ENCODE data around the gene CD274.
"Not testable (repeated sequence)": the region's sequence is repeated elsewhere in the genome, so short reads cannot be mapped to it uniquely, and the experiment has no call there.

CD274 gene

DNA sequence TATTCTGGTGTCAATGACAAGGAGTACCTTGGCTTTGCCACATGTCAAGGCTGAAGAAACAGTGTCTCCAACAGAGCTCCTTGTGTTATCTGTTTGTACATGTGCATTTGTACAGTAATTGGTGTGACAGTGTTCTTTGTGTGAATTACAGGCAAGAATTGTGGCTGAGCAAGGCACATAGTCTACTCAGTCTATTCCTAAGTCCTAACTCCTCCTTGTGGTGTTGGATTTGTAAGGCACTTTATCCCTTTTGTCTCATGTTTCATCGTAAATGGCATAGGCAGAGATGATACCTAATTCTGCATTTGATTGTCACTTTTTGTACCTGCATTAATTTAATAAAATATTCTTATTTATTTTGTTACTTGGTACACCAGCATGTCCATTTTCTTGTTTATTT lies 19.8 kb downstream of the CD274 start:
- no peak for DNase-seq

DNA sequence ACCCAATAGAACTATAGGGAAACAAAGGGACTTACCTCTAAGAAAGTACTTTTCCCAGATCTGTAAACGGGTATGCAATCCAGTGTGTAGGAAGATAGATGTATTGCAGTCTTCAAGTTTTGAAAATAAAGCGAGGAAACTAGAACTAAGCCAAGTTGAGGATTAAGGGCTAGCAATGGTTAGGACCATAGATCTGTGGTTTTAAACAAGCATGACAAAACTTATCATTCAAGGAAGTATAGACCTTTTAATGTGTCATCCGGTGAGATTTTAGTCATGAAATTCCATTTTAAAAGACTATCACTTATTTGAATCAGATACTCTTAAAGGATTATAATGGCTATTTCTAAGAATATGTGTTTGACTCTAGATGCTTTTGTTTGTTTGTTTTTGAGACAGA lies 20.5 kb downstream of the CD274 start:
- DNase-seq, result no peak

DNA sequence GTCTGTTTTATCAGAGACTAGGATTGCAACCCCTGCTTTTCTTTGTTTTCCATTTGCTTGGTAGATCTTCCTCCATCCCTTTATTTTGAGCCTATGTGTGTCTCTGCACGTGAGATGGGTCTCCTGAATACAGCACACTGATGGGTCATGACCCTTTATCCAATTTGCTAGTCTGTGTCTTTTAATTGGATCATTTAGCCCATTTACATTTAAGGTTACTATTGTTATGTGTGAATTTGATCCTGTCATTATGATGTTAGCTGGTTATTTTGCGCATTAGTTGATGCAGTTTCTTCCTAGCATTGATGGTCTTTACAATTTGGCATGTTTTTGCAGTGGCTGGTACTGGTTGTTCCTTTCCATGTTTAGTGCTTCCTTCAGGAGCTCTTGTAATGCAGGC lies 25.3 kb downstream of the CD274 start:
- not testable (repeated sequence) for DNase-seq

DNA sequence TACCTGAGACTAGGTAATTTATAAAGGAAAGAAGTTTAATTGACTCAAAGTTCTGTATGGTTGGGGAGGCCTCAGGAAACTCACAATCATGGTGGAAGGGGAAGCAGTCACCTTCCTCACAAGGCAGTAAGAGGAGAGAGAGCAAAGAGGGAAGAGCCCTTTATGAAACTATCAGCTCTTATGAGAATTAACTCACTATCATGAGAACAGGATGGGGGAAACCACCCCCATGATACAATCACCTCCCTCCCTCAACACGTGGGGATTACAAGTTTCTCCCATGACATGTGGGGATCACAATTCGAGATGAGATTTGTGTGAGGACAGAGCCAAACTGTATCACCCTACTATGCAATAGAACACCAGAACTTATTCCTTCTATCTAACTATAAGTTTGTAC lies 27.9 kb downstream of the CD274 start:
- no peak for DNase-seq

DNA sequence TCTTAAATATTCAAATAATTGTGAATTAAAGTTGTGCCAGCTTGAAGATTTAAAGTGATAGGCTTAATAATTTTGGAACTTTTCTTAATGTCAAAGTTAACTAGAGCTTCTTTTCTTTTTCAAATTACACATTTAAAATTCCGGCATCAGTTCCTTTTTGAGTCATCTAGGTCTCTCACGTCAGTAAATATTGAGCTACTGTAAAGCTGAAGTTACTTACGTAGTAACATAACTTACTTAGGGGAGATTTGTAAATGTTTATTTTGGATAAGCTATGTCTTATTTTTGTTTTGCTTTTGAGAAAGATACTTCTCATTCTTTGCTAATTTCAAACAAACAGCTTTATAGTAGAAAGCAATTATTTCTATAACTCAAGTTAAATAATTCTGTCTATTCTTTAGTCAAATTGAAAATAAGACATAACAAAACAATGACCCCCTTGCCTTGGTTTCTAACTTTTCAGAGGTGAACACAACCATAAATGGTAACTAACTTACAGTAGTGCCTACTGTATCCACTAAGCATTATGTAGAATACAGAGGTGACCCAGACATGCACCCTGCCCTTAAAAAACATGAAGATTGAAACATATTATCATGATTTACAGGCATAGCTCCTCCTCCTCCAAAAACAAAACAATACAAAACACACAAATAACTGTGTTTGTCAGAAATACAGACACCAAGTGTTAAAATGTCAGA lies 29.8 kb downstream of the CD274 start:
- DNase-seq, result no peak

DNA sequence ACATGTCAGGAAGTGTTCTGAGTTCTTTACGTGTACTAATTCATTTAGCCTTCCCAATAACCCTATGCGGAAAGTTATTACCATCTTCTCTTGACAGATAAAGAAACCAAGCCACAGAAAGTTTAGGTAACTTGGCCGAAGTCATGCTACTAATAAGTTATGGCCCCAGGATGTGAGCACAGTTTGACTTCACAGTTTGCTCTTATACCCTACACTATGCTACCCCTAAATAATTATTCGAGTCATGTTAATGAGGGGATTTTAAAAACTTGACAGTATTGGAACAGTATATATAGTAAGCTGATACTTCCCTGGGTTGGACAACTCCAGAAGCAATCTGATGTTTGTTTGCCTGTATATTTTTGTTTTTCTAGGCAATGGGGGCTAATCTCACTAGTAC lies 30.6 kb downstream of the CD274 start:
- no peak for DNase-seq

DNA sequence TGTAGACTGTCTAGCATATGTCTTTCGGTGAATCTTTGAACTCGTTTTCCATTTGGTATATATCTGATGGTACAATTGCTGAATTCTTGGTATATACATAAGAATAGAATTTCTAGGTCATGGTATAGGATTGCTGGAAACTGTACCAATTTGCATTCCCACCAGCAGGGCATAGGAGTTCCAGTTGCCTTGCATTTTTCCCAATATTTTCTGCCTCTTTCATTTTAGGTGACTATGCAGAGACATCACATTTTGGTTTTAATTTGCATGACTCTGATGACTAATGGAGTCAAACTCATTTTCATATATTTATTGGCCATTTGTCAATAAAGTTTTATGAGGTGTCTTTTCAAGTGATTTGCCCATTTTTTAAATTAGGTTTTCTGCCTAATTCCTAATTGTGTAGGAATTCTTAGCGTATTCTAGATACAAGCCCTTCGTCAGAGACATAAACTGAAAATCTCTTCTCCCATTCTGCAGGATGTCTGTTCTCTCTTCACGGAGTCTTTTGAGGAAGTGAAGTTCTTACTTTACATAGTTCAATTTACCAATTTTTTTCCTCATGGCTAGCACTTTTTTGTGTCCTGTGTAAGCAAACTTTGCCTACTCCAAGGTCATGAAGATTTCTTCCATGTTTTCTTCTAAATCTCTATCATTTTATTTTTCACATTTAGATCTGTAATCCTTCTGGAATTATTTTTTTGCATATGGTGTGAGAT lies 31.1 kb downstream of the CD274 start:
- no peak for DNase-seq

DNA sequence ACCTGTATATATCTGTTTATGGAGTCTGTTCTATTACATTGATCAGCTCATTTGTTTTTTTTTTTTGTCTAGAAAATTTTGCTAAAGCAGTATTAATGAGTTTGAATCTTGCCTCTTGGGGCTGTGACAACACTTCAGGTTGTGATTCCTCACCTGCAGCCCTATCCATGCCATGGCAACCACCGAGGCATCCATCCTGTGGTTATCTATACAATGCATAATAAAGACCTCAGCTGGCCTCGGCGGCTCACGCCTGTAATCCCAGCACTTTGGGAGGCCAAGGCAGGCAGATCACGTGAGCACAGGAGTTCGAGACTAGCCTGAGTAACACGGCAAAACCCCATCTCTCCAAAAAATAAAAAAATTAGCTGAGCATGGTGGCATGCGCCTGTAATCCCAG lies 31.9 kb downstream of the CD274 start:
- DNase-seq, result no peak

DNA sequence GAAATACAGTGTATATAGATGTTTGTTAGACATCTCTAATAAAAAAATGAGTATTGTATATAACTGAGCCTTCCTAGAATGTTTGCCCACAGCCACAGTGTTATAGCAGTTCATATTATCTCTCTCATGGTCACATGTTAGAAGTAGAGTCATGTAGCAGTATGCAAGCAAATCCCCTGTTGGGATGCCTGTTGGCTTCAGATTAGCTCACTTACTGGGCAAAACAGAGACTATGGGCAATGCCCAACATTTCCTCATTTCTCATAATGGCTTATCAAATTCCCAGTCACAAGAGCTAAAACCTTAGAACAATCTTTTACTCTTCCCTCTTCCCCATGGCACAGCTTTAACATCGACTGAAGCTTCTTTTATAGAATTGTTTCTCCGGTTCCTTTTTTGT lies 33.0 kb downstream of the CD274 start:
- DNase-seq, result no peak

DNA sequence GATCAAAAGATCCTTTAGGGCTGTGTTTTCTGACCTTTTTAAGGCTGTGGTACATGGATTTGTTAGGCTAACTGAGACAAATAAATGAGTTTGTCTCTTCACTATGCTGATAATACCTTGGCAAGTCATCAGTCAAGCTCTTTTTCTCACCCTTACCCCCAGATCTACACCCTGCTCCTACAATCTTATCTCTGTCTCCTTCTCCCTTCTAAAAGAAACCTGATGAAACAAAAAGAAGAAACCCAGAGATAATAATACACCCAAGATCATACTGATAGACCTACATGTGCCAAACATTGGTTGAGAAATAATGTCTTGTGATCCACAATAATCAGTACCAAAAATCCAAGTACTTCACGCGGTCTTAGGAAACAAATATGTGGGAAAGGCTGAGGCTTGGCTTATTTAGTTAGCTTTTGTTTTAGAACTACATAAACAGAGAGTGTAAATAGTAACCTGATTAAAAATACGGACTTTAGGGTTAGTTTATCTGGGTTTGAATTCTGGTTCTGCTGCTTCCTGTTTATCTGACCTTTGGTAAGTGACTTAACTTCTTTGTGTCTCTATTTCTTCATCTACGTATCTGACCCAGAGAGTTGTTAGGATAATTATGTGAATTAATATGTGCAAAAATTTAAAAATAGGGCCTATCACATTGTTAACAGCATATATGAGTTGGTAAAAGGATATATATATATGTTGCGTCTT lies 35.2 kb downstream of the CD274 start:
- no peak for DNase-seq

DNA sequence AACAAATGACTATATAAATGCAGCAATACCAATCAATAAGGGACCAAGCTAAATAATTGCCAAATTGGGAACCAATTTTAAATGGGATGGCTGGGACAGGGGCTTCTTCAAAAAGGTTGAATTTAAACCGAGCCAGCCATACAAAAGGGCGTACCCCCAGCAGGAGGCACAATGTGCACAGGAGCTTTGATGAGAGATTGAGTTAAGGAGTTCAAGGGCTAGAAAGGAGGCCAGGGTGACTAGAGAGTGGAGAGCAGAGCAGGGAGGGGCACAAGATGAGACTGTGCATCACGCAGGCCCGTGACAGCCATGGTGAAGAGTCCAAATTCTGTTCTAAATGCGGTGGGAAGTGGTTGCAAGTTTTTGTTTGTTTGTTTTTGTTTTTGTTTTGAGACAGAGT lies 36.6 kb downstream of the CD274 start:
- no peak for DNase-seq

DNA sequence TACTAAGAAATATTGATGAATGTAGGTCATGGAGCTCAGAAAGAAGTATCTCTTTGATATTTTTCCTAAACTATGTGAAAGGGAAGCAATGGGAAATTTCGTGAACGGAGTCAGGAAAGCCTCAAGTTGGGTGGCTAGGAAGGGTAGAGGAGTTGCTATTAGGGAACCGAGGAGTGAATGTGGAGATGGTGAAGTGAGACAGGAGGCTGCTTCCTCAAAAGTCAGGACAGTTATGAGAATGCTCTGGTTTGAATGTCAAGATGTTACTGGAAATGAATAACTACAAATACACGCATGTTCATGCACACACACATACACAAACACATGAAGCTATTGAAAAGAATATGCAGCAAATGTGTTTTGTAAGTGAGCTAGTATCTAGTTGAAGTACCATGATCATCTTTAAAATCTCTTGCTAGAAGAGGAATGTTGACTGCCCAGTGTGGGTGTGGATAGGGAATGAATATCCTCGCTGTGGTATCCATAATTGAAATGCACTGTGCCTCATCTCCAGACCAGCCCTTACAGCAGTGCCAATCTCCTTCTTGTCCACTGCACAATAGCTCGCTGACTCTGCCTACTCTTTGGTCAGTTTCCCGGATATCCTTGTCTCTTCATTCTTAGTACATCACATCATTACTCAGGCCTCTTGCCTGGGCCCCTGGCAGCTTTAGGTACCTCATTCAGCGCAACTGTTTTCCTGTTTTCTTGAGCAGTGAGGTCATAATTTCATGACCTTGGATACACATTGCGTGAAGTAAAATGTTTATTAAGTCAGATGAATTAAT lies 38.1 kb downstream of the CD274 start:
- DNase-seq, result no peak

DNA sequence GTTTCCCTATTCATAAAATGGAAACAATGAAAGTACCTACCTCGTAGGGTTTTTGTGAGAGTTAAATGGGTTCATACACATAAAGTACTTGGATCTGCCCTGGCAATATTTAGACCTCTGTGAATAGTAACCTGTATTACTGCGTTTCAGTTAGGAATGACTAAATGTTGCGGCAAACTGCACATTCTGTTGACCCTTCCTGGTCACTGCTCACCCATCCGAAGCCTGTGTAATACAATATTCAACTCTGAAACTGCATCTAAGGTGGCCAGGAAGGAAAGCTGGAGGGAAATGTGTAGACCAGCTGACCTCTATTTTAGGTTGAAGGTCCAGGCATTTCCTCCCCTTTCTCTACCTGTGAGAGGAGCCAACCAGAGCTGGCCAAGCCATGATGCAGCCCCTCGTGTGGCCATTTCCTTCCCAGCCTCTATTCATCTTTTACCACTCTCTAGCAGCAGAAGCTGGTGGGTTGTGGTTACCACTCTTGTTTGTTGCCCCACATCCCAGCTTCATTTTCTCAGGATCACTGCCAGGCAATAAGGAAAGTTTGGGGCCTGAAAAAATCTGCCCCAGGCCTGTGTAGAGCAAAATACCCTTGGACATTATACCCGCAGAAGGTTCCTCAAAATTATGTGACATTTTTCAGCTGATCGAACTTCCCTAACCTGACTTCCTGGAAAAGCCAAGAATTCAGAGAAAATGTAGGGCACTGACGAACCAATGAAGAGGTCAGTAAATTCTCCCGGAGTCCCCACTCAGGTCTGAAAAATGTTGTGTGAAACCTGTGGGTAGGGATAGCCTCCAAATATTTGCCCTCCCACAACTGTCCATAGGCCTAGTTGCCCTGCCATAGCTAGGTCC lies 39.5 kb downstream of the CD274 start:
- DNase-seq, result no peak

DNA sequence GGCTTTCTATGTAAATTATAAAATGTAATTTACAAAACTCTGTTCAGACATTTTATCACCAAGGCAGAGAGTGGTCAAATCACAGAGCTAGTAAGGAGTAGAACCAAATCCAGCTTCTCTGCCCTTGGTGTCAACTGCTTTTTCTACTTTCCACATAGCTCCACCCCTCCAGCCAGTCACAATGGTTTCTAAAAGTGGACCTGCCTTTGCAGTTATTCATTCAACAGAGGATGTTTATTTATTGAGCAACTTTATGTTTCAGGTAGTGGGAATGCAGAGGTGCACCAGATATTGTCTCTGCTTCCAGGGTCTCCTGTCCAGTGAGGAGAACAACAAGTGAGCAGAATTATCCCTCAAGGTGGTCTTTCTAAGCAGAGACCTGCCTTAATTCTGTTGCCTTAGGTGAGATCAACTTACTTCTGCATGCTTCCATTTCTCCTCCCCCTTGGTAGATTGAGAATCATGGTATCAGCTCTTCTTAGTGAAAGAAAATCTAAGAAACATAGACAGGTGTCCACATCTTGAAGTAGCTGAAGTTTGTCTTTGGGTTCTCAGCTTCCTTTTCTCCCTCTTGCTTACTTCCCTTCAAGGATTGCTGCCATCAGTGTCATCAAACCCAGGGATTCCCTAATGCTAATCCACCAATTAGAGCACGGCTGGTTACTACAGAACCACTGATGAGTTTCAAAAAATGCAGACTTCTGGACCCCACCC lies 42.8 kb downstream of the CD274 start:
- no peak for DNase-seq

DNA sequence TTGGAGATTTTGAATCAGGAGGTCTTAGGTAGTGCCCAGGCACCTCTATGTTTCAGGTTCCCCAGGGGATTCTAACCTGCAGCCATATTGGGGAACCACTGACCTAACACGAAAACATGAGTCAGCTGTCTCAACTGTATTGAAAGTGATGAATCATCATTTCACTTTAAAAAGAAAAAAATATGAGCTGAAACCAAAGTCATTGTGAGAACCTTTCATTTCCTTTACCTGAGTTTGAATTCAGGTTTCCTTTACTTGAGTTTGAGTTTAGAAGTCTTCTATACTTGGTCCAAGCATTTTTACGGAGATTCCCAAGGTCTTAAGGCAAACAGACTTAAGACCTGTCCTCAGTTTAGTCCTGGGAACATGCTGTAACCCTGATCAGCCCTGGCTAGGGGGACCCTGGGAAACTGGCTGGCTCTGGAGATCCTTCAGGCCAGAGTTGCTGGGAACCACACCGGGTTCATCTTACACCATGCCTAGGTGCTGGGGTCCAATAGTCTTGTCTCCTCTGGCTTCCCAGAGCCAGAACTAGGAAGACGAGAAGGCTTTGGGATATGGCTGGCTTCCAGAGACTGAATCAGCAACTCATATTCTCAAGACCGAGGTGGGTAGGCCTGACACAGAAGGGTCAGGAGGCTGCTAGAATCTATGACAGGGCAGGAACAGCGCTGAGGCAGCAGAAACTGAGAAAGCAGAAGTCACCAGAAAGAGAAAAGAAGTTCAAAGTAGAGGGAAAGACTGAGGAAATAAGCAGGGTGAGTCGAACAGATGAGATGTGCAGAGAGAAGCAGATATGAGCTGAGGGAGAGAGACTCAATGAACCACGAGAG lies 43.6 kb downstream of the CD274 start:
- no peak for DNase-seq

DNA sequence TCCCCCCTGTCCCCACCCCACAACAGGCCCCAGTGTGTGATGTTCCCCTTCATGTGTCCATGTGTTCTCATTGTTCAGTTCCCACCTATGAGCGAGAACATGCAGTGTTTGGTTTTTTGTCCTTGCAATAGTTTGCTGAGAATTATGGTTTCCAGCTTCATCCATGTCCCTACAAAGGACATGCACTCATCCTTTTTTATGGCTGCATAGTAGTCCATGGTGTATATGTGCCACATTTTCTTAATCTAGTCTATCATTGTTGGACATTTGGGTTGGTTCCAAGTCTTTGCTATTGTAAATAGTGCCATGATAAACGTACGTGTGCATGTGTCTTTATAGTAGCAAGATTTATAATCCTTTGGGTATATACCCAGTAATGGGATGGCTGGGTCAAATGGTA lies 44.4 kb downstream of the CD274 start:
- DNase-seq, result not testable (repeated sequence)

DNA sequence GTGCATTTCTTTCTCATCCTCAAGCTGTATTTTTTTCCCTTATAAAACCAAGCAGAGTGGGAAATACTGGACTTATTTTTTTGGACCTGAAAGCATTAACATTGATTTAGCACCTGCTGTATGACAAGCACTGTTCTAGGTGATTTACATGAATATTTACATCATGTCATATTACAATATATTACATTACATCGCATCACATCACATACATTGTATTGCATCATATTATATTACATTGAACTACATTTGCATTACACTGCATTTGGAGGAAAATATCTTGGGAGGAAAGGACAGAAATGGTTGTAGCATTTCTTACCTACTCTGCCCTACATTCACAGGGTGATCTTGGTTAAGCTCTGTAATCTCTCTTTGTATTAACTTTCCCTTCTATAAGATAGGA lies 48.8 kb downstream of the CD274 start:
- DNase-seq, result no peak

DNA sequence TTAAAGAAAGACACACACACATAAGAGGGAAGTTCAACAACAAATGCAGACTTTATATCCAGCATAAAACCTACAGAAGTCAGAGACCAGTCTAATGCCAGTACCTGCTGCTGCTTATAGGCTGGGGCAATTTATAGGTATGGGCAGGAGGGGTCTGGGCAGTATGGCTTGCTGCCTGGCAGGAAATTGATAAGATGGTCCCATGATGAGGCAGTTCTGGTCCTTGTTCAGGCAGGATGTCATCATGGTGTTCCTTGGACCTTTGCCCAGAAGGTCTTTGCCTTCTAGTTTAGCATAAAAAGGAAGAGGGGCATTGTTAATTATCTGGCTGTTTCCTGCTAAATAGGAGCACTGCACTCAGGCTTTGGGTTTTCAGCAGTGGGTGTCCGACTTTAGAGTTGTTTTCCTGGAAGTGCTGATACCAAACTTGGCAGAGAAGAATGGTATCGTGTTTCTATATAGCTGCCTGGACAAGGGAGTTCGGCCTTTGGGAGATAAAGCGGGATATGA lies 49.6 kb downstream of the CD274 start:
- peak; percentile 22 for DNase-seq

DNA sequence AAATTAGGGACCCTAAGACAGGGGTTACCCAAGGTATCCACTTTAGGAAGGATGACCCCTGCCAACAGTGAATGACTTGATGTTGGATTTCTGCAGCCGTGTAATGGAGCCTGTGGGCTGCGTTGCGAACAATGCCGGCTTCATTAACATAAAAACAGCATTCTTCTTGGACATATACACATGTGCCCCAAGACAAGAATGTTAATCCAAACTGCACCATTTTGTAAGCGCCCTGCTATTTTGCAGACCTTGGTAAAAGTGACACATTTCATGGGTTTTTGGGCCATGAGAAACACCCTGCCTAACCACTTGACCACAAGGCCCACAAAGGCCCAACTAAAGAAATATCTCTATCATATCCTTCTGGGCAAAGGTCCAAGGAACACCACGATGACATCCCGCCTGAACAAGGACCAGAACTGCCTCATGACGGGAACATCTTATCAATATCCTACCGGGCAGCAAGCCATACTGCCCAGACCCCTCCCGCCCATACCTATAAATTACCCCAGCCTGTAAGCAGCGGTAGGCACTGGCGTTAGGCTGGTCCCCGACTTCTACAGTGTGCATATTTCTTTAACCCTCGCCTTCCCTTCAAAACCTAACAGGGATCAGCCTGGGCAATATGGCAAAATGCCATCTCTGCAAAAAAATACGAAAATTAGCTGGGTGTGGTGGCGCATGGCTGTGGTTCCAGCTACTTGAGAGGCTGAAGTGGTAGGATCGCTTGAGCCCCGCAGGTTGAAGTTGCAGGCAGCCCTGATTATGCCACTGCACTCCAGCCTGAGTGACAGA lies 50.3 kb downstream of the CD274 start:
- DNase-seq, result peak; percentile 52

DNA sequence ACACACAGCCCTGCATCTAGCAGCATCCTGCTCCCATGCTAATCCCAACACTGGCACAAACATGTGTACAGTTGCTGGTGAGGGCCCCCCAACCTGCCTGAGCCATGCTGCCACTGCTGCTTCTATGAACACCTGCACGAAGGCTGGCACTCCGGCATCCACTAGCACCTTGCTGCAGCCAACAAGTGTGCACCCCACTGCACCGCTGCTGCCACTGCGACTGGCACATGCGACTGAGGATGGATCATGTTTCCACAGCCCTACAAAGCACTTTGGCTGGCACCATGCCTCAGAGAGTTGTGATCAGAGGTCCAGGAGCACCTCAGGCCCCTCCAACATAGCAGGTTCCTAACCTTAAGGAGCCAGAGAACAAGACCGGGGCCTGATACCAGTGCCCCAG lies 52.2 kb downstream of the CD274 start:
- DNase-seq, result no peak
